HEK293 (cell line): Measurements from ENCODE around the gene KIF17.

Experiments used
- CTCF ChIP-seq: fragments of 450-650 bp; formaldehyde crosslinking; IDR thresholded peaks from 2 replicates; pipeline ENCODE4 v1.5.1; 2016; ENCODE audit warnings: missing biosample characterization, missing genetic modification characterization
- KLF10 ChIP-seq: fragments of 450-650 bp; IDR thresholded peaks from 2 replicates; pipeline ENCODE4 v1.5.1; 2018; ENCODE audit warnings: missing biosample characterization, mild to moderate bottlenecking, missing genetic modification characterization
- ZNF175 ChIP-seq: fragments of 450-650 bp; formaldehyde crosslinking; IDR thresholded peaks from 2 replicates; pipeline ENCODE4 v1.5.1; 2016; ENCODE audit warnings: missing biosample characterization, missing genetic modification characterization
- ZNF2 ChIP-seq: fragments of 450-650 bp; formaldehyde crosslinking; IDR thresholded peaks from 2 replicates; pipeline ENCODE4 v1.5.1; 2016; ENCODE audit warnings: missing biosample characterization, missing genetic modification characterization
- ZNF350 ChIP-seq: fragments of 450-650 bp; formaldehyde crosslinking; IDR thresholded peaks from 2 replicates; pipeline ENCODE4 v1.5.0; 2017; ENCODE audit warnings: missing biosample characterization, mild to moderate bottlenecking, missing genetic modification characterization
- ZNF362 ChIP-seq: fragments of 450-650 bp; formaldehyde crosslinking; IDR thresholded peaks from 2 replicates; pipeline ENCODE4 v1.5.1; 2016; ENCODE audit warnings: missing biosample characterization, missing genetic modification characterization
- ZSCAN4 ChIP-seq: fragments of 450-650 bp; formaldehyde crosslinking; IDR thresholded peaks from 2 replicates; pipeline ENCODE4 v1.5.1; 2017; ENCODE audit warnings: missing biosample characterization, missing genetic modification characterization

- TF ChIP-seq CTCF (tag by site-specific recombination), result no peak
- no peak for TF ChIP-seq ZSCAN4 (tag by site-specific recombination)
- no peak for TF ChIP-seq ZNF362 (tag by site-specific recombination)
- no peak for TF ChIP-seq ZNF175 (tag by site-specific recombination)
- TF ChIP-seq KLF10 (tag by site-specific recombination), result no peak
- no peak for TF ChIP-seq ZNF350 (tag by site-specific recombination)
- no peak for TF ChIP-seq ZNF2 (tag by site-specific recombination)
Measured at GRCh38 chr1:20726118-20726911, 8.5 kb upstream of the KIF17 start.
